Neuronal stem cell (in vitro differentiated cells): ENCODE measurements around the gene DHRS4L2.
"Not testable (repeated sequence)": the region's sequence is repeated elsewhere in the genome, so short reads cannot be mapped to it uniquely, and the experiment has no call there.

Experiments
- DNase-seq: peaks from one replicate; pipeline ENCODE4 v3.0.0-alpha.2; 2013; ENCODE audit warnings: low spot score
- H2AFZ ChIP-seq: one replicate; pipeline ENCODE4 v1.6.1; 2013; ENCODE audit warnings: mild to moderate bottlenecking, low read length, inconsistent platforms
- H2AK5ac ChIP-seq: 2 replicates; pipeline ENCODE4 v1.6.1; 2013; ENCODE audit warnings: low read depth, mild to moderate bottlenecking, inconsistent platforms, low read length, moderate library complexity, mixed read lengths
- H2BK120ac ChIP-seq: 2 replicates; pipeline ENCODE4 v1.6.1; 2013; ENCODE audit warnings: low read depth, mild to moderate bottlenecking, inconsistent platforms, low read length, moderate library complexity, mixed read lengths
- H2BK12ac ChIP-seq: one replicate; pipeline ENCODE4 v1.6.1; 2013; ENCODE audit warnings: low read length, inconsistent platforms
- H2BK15ac ChIP-seq: 2 replicates; pipeline ENCODE4 v1.6.1; 2013; ENCODE audit warnings: mild to moderate bottlenecking, low read length, inconsistent platforms, mixed read lengths
- H2BK5ac ChIP-seq: one replicate; pipeline ENCODE4 v1.6.1; 2013; ENCODE audit warnings: inconsistent platforms, mild to moderate bottlenecking, low read length, moderate library complexity
- H3K14ac ChIP-seq: one replicate; pipeline ENCODE4 v1.6.1; 2013; ENCODE audit warnings: low read length, inconsistent platforms
- H3K18ac ChIP-seq: 2 replicates; pipeline ENCODE4 v1.6.1; 2013; ENCODE audit warnings: low read length, inconsistent platforms
- H3K23ac ChIP-seq: 2 replicates; pipeline ENCODE4 v1.6.1; 2013; ENCODE audit warnings: low read depth, mild to moderate bottlenecking, mixed read lengths, low read length, inconsistent platforms; ENCODE audit not compliant: poor library complexity
- H3K27ac ChIP-seq: replicated peaks from 3 replicates; pipeline ENCODE4 v1.5.1; 2013; ENCODE audit warnings: low read length, inconsistent platforms
- H3K27me3 ChIP-seq, 3 experiments: 2 replicates each; pipeline ENCODE4 v1.6.1; 2013; ENCODE audit warnings: low read length in 3 of 3, mild to moderate bottlenecking in 2 of 3, inconsistent platforms in 1 of 3, low read depth in 1 of 3, mixed read lengths in 1 of 3, moderate library complexity in 1 of 3; ENCODE audit not compliant: control insufficient read depth in 3 of 3, insufficient read depth in 3 of 3
- H3K36me3 ChIP-seq, 2 donors: replicated peaks in 1 of 2; 2 replicates each; pipeline ENCODE4 v1.6.1; 2013; ENCODE audit warnings: low read length in 2 of 2; ENCODE audit not compliant: control insufficient read depth in 2 of 2, insufficient read depth in 2 of 2
- H3K4ac ChIP-seq: 2 replicates; pipeline ENCODE4 v1.6.1; 2013; ENCODE audit warnings: inconsistent platforms, mild to moderate bottlenecking, low read length, moderate library complexity
- H3K4me1 ChIP-seq, 2 donors: 1 replicate in 1 of 2; 2 replicates in 1 of 2; pipeline ENCODE4 v1.6.1; 2013; ENCODE audit warnings: low read length in 2 of 2, low read depth in 1 of 2; ENCODE audit not compliant: control insufficient read depth in 2 of 2, insufficient read depth in 1 of 2
- H3K4me2 ChIP-seq: one replicate; pipeline ENCODE4 v1.6.1; 2013; ENCODE audit warnings: mild to moderate bottlenecking, low read length, inconsistent platforms; ENCODE audit not compliant: insufficient read depth, poor library complexity, severe bottlenecking
- H3K4me3 ChIP-seq, 2 donors: 2 replicates each; pipeline ENCODE4 v1.5.1; 2013; ENCODE audit warnings: low read length in 2 of 2, mild to moderate bottlenecking in 2 of 2, inconsistent platforms in 1 of 2, moderate library complexity in 1 of 2
- H3K79me1 ChIP-seq: one replicate; pipeline ENCODE4 v1.6.1; 2013; ENCODE audit warnings: low read depth, mild to moderate bottlenecking, inconsistent platforms, low read length, moderate library complexity
- H3K9ac ChIP-seq: one replicate; pipeline ENCODE4 v1.6.1; 2013; ENCODE audit warnings: mild to moderate bottlenecking, low read depth, low read length, inconsistent platforms; ENCODE audit not compliant: poor library complexity
- H3K9me3 ChIP-seq, 2 donors: replicated peaks in 1 of 2; 2 replicates each; pipeline versions ENCODE3 to v1.6.1; 2013; ENCODE audit warnings: low read length in 2 of 2, mild to moderate bottlenecking in 2 of 2, inconsistent platforms in 1 of 2, low read depth in 1 of 2, mixed read lengths in 1 of 2, moderate library complexity in 1 of 2; ENCODE audit not compliant: control insufficient read depth in 2 of 2, insufficient read depth in 1 of 2
- H4K8ac ChIP-seq: one replicate; pipeline ENCODE4 v1.6.1; 2013; ENCODE audit warnings: low read depth, mild to moderate bottlenecking, inconsistent platforms, low read length, moderate library complexity
- H4K91ac ChIP-seq: one replicate; pipeline ENCODE4 v1.6.1; 2013; ENCODE audit warnings: low read length, low read depth, mild to moderate bottlenecking, inconsistent platforms; ENCODE audit not compliant: poor library complexity
- WGBS, 2 donors: extraction: QIAGEN DNeasy Blood & Tissue Kit; methylation state at CpG; one replicate each; pipeline ENCODE4 v1.1.7; 2013; ENCODE audit warnings: missing lambda C conversion rate in 2 of 2, mixed read lengths in 1 of 2; ENCODE audit not compliant: insufficient read length in 2 of 2, insufficient replicate concordance in 1 of 2; ENCODE audit errors: extremely low coverage in 2 of 2; 5-methylcytosine and 5-hydroxymethylcytosine counted together

The DHRS4L2 gene

DNA sequence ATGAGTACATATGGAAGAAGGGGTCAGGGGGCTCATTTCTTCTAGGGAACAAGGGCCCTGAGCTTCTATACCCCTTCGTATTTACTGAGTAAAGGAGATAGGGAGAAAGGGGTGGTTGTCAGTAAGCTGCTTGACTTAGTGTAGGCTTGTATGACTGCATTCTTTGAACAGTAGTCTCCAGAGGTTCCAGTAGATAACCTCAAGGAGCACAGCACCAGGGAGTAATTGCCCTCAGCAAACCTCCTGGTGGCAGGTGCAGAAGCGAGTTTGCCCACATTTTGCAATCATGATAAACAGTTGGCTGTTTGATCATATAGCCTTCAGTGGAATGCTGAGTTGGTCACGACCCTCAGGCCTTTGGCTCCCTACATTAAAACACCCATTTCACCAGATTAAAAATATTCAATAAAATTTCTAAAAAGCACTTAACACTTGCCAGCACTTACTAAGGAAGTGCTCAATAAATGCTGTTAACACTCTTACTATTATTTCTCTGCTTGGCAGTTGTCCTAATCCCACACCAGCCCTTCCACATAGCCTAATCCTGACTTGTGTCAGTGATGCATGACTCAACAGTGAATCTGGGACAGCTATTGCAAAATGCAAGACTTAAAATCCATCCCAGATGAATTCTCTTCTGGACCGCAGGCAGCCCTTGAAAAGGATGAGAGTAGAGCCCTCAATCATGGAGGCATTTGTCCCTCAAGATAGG lies 3.7 kb upstream of the DHRS4L2 start:
- Histone ChIP-seq H4K91ac (no peak overlapping the region), H2BK12ac (no peak overlapping the region), H3K79me1 (no peaks in the 10 kb centered on the region), H3K9ac (no peak overlapping the region), H3K9me3 (no peaks in the 10 kb centered on the region), H3K4ac (no peak overlapping the region), H2BK5ac (no peak overlapping the region), H3K27ac (no peak overlapping the region), H2BK15ac (no peak overlapping the region), H3K36me3 (no peaks in the 10 kb centered on the region), H3K27me3 (peaks cover 0 to 13% (median 0%) of the 10 kb centered on the region in 3 experiments), H2AK5ac (no peak overlapping the region), H3K18ac (no peak overlapping the region), H3K14ac (no peak overlapping the region), H2AFZ (no peak overlapping the region), H4K8ac (no peak overlapping the region), H3K4me1 (peaks cover 0 to 4% of the 10 kb centered on the region in 2 donors), H2BK120ac (no peak overlapping the region), H3K23ac (no peak overlapping the region), H3K4me3 (no peak overlapping the region), H3K4me2 (no peak overlapping the region)
- DNase-seq = no peak
- WGBS, 2 donors = no CpG with 5 or more reads among the region's 4 CpGs

DNA sequence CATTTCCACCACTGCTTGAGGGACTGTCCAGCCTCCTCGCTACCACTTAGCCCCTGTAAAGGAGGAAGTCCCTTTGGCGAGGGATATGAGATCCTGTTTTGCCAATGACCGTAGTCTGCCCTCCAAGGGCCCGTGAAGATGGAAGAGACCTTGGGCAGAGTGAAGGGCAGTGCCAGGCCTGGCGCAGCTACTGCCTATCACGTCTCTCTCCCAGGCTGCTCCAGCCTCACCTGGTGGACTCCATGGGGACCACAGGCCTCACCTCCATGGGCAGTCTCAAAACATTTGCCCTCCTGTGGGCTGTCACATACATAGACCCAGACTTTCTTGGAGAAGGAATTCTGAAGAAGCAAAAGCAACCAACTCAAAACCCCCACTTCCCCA lies 514 bp upstream of the DHRS4L2 start:
- no CpG with 5 or more reads among the region's 6 CpGs for WGBS, 2 donors
- not testable (repeated sequence) for H3K4me1 ChIP-seq, H2BK5ac ChIP-seq, H3K9ac ChIP-seq, H2BK12ac ChIP-seq, DNase-seq, H3K4ac ChIP-seq, H2AK5ac ChIP-seq, H4K91ac ChIP-seq, H3K14ac ChIP-seq, H2BK15ac ChIP-seq, H3K9me3 ChIP-seq, H2BK120ac ChIP-seq, H3K27ac ChIP-seq, H4K8ac ChIP-seq, H3K18ac ChIP-seq, H3K23ac ChIP-seq, H3K36me3 ChIP-seq, H3K4me3 ChIP-seq, H3K79me1 ChIP-seq
- Histone ChIP-seq H2AFZ (peak overlapping the region; percentile 64), H3K4me2 (peak overlapping the region; percentile 34), H3K27me3 (peaks cover 0 to 13% (median 0%) of the 10 kb centered on the region in 3 experiments)

DNA sequence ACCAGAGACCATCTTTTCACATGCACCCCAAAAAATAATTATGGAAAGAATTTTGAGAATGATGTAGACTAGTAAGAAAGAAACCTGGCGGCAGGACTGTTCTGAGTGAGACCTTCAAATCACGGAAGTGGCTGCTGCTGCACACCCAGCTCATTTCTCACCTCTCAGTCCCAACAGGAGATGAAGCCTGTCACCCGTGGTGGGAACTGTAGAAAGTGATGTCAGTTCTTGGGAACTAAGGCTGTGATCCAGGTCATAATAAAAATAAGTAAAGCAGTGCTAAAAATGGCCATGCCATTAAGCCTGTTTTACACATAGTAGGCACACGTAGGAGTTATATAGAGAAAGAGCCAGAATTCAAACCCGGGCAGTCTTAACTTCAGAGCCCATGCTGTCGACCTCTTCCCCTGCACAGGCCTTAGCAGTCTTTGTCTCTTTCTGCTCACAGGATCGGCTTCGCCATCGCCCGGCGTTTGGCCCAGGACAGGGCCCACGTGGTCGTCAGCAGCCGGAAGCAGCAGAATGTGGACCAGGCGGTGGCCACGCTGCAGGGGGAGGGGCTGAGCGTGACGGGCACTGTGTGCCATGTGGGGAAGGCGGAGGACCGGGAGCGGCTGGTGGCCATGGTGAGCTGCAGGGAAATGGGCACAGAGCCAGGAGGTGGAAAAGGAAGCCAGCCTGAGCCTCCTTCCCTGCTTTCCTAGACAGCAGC lies 1.2 kb downstream of the DHRS4L2 start:
- H2BK15ac ChIP-seq, H3K4ac ChIP-seq, H2BK5ac ChIP-seq, H2BK120ac ChIP-seq, H4K8ac ChIP-seq, H3K9ac ChIP-seq, H2AFZ ChIP-seq, H3K4me1 ChIP-seq, H3K18ac ChIP-seq, H3K4me2 ChIP-seq, H3K27ac ChIP-seq, H3K23ac ChIP-seq, H3K36me3 ChIP-seq, H3K14ac ChIP-seq, DNase-seq, H3K4me3 ChIP-seq, H3K79me1 ChIP-seq, H2BK12ac ChIP-seq, H3K9me3 ChIP-seq, H4K91ac ChIP-seq, H2AK5ac ChIP-seq: not testable (repeated sequence)
- no CpG with 5 or more reads among the region's 21 CpGs for WGBS, 2 donors
- peaks cover 0 to 13% (median 0%) of the 10 kb centered on the region in 3 experiments for H3K27me3 ChIP-seq

DNA sequence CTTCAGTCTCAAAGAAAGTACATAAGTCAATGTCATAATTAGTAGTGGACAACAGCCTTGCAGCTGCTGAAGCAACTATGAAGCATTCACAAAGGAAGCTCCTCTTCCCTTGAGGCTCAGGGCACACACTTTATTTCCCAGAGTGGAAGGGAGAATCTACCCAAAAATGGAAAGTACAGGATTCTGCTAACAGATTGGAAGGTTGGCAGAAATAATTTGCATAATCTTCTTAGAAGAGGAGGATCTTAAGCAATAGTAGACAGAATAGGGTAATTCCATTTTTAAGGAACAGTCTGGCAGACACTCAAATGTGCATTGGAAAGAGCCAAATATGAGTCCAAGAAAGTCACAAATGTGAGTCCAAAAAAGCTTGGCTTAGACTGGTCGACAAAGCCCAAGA lies 2.2 kb downstream of the DHRS4L2 start:
- WGBS, 2 donors = no CpG with 5 or more reads among the region's 1 CpG
- H2BK5ac ChIP-seq, H4K91ac ChIP-seq: not testable (repeated sequence)

More for the DNA sequence above, 2.2 kb downstream of the DHRS4L2 start:
- H3K4ac ChIP-seq, H4K8ac ChIP-seq, H3K79me1 ChIP-seq, H3K9ac ChIP-seq, DNase-seq, H3K4me1 ChIP-seq, H2BK12ac ChIP-seq, H3K4me2 ChIP-seq, H2AFZ ChIP-seq, H2AK5ac ChIP-seq, H3K18ac ChIP-seq, H3K27ac ChIP-seq, H2BK15ac ChIP-seq, H2BK120ac ChIP-seq, H3K36me3 ChIP-seq, H3K23ac ChIP-seq, H3K4me3 ChIP-seq, H3K14ac ChIP-seq, H3K9me3 ChIP-seq: not testable (repeated sequence)
- H3K27me3 ChIP-seq = peaks cover 0 to 10% (median 0%) of the 10 kb centered on the region in 3 experiments
